ENCODE results near the gene PLIN1.

Gene PLIN1

DNA sequence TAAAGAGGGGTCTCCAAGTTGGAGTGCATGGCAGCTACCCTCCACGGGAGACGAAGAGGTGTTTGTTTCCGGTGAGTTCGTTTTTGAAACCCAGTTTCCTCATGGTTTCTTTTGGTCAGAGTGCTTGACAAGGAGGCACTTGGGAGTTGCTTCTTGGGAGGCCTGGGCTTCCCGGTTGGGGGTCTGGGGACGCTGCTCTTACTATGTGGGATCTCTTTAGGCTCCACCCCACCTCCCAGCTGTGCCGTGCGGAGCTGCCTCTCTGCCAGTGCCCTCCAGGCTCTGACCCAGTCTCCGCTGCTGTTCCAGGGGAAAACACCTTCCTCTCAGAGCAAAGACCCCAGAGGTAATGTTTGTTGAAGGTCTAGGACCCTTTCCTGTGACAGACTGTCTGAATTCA, 53.5 kb downstream of the PLIN1 start:
- DNase-seq = no peak

DNA sequence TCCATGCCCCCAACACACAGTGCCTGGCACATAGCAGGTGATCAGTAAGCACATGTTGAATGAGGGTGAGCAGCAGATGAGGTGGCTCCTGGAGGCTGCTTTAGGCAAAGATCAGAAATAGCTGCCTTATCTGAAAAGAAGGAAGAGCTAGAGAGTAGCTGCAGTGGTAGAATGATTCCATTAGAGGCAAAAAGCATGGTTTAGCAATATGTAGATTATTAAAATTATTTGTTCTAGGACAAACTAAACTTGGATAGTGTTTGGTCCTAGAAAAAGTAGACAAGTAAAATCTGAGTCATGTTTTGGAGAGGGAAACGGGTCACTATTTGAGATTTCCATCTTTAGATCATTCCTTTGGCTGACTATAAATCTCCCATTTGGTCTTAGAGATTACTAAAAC, 56.0 kb downstream of the PLIN1 start:
- DNase-seq = no peak

DNA sequence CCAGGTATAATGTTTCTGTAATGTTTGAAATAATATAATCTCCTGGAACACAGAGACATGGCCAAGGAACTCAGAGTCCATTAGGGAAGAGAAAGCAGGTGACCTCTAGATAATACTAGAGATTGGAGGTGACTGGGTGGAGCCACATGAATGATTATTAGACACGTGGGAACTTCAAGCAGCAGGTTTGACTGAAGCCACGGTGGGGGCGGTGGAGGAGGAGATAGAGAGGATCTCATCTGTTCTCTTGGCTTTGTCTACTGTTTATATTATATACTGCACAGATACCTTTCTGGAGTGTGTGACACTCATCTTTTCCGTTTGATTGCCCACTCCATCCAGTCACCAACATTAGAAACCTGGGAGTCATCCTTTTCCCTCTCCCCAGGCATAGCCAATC, 57.6 kb downstream of the PLIN1 start:
- no peak for DNase-seq

DNA sequence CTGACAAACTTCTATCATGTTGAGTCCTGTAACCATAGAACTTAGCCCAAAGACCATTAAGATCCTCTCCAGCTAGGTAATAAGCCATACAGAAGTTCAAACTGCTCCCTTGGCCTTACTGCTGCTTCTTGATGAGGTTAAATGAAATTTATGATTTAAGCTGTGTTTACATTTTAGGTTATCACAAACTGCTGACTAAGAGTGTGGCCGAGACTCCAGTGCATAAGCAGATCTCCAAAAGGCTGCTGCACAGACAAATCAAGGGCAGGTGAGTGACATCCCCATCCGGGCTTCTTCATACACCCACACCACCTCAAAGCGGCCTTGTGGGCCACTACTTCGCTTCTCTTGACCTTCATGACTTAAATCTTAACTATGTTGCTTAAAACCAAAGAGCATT, 62.9 kb downstream of the PLIN1 start:
- no peak for DNase-seq

DNA sequence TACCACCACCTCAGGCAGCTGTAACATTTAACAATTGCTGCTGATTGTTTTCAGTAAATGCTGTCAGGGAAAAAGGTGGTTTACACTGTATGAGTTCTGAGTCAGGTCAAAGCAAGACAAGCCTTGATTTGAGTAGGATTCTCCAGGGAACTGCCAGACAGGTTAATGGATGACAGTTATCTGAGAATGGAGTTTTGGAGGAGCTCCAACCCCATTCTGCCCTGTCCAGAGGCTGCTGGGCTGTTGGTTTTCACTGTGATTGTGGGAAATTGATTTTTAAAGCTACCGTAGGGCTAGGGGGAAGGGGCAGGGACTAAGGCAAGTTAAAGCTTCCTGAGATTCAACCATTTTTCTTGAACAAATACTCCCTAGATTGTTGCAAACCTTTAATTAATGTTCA, 64.0 kb downstream of the PLIN1 start:
- DNase-seq = no peak

All from SHP77 (cell line).